GM12892 (cell line): Measurements from ENCODE around the gene FERMT1.

Experiments
- POLR2A ChIP-seq: IDR thresholded peaks from 2 replicates; pipeline ENCODE4 v1.6.1; 2011; ENCODE audit warnings: low read depth, low read length, control low read depth
- POLR2AphosphoS5 ChIP-seq: IDR thresholded peaks from 2 replicates; pipeline ENCODE4 v1.6.1; 2011; ENCODE audit warnings: low read depth, low read length, control low read depth

DNA sequence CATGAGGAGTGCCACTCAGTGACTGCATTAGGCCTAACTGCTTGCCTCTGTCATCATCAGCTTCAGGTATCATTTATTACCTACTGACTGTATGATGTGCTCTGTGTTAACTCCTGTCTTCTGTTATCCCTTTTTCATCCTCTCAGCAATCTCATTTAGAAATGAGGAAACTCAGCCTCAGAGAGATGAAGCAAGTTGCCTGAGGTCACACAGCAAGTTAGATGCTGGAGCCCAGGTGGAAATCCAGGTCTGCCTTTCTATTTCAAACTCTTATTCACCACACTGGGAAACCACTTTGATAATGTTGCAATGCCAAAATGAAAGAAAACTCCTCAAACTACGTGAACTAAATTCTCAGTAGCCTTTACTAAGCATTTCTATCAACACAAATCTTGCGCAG lies 1.3 kb downstream of the FERMT1 start:
- TF ChIP-seq POLR2A (no peak), POLR2AphosphoS5 (no peak)
